GM19023 (cell line): Measurements from ENCODE around the gene BCAR1.
"Not testable (repeated sequence)": the region's sequence is repeated elsewhere in the genome, so short reads cannot be mapped to it uniquely, and the experiment has no call there.

Experiments used
- ATAC-seq: cut with Tn5 transposase; IDR thresholded peaks from one replicate; pipeline ENCODE4 v1.9.1; 2021; ENCODE audit warnings: mild to moderate bottlenecking, moderate library complexity; ENCODE audit not compliant: unreplicated experiment

BCAR1 gene

GRCh38 chr16:75240633-75241032 lies 10.8 kb downstream of the BCAR1 start:
- not testable (repeated sequence) for ATAC-seq

- ATAC-seq: no peak
These were observed 11.8 kb downstream of the BCAR1 start for GRCh38 chr16:75239542-75240122.

GRCh38 chr16:75238853-75239541 lies 12.4 kb downstream of the BCAR1 start:
- ATAC-seq: no peak

- no peak for ATAC-seq
These were observed 13.1 kb downstream of the BCAR1 start for GRCh38 chr16:75238132-75238852.

- ATAC-seq: no peak
These were observed 13.9 kb downstream of the BCAR1 start for GRCh38 chr16:75237398-75238131.

- no peak for ATAC-seq
These were observed 14.6 kb downstream of the BCAR1 start for GRCh38 chr16:75236736-75237397.

- no peak for ATAC-seq
These were observed 15.2 kb downstream of the BCAR1 start for GRCh38 chr16:75236232-75236631.

- ATAC-seq: no peak
These were observed 15.7 kb downstream of the BCAR1 start for GRCh38 chr16:75235721-75236193.

- ATAC-seq: no peak
These were observed 16.3 kb downstream of the BCAR1 start for GRCh38 chr16:75234856-75235696.

- ATAC-seq: no peak
These were observed 17.8 kb downstream of the BCAR1 start for GRCh38 chr16:75233611-75233938.

- ATAC-seq: no peak
These were observed 19.9 kb downstream of the BCAR1 start for GRCh38 chr16:75231570-75231969.

- no peak for ATAC-seq
These were observed 20.8 kb downstream of the BCAR1 start for GRCh38 chr16:75230471-75231110.

GRCh38 chr16:75229172-75230031 lies 22.0 kb downstream of the BCAR1 start:
- ATAC-seq: no peak

- ATAC-seq: no peak
These were observed 23.1 kb downstream of the BCAR1 start for GRCh38 chr16:75228143-75228976.

- no peak for ATAC-seq
These were observed 23.9 kb downstream of the BCAR1 start for GRCh38 chr16:75227361-75228142.

- ATAC-seq: no peak
These were observed 24.7 kb downstream of the BCAR1 start for GRCh38 chr16:75226550-75227360.
